Keratinocyte (primary cell): ENCODE results near the gene ITGAV. TPM values are rescaled to one million over a fixed set of nuclear protein-coding genes. Genes with fewer than 3 reads are reported as not detected.

Experiments
- DNase-seq: peaks from one replicate; pipeline ENCODE4 v3.0.0-alpha.2; 2011; ENCODE audit warnings: low read depth, missing footprints, low spot score
- FAIRE-seq: peaks from 2 replicates; lab custom pipeline; 2011; peaks lifted over from hg19 to GRCh38; lab: Jason Lieb, UNC
- H2AFZ ChIP-seq: 2 replicates; pipeline ENCODE4 v1.6.0; 2012; ENCODE audit warnings: low read length, control low read depth, inconsistent platforms; ENCODE audit not compliant: control insufficient read depth
- H3K27ac ChIP-seq: 2 replicates; pipeline ENCODE4 v1.5.1; 2011; ENCODE audit warnings: low read length; ENCODE audit not compliant: control insufficient read depth, insufficient read depth
- H3K27me3 ChIP-seq: 3 replicates; pipeline ENCODE4 v1.6.0; 2011; ENCODE audit warnings: low read length; ENCODE audit not compliant: control insufficient read depth, insufficient read depth; ENCODE audit errors: extremely low read depth
- H3K36me3 ChIP-seq, 2 experiments: 2 replicates in 1 of 2; 3 replicates in 1 of 2; pipeline ENCODE4 v1.5.1; 2011; ENCODE audit warnings: low read length in 2 of 2, mild to moderate bottlenecking in 1 of 2; ENCODE audit not compliant: control insufficient read depth in 2 of 2, insufficient read depth in 2 of 2; ENCODE audit errors: extremely low read depth in 1 of 2
- H3K4me1 ChIP-seq: 3 replicates; pipeline ENCODE4 v1.5.1; 2011; ENCODE audit warnings: low read length; ENCODE audit not compliant: control insufficient read depth, insufficient read depth; ENCODE audit errors: extremely low read depth
- H3K4me2 ChIP-seq: 3 replicates; pipeline ENCODE4 v1.6.0; 2011; ENCODE audit warnings: low read depth, low read length; ENCODE audit not compliant: control insufficient read depth, insufficient read depth; ENCODE audit errors: extremely low read depth
- H3K4me3 ChIP-seq, 3 experiments: fragments of 200-600 bp in 1 of 3; sonication (generic) in 1 of 3; 2 replicates in 2 of 3; 3 replicates in 1 of 3; pipeline ENCODE4 v1.5.1; 2011 to 2016; ENCODE audit warnings: low read length in 3 of 3, mild to moderate bottlenecking in 3 of 3, control low read depth in 2 of 3, inconsistent platforms in 1 of 3, low read depth in 1 of 3, mixed read lengths in 1 of 3, mixed run types in 1 of 3, moderate library complexity in 1 of 3; ENCODE audit not compliant: control insufficient read depth in 2 of 3, insufficient read depth in 2 of 3; ENCODE audit errors: extremely low read depth in 1 of 3
- H3K79me2 ChIP-seq: 2 replicates; pipeline ENCODE4 v1.6.0; 2012; ENCODE audit warnings: low read length; ENCODE audit not compliant: control insufficient read depth, insufficient read depth
- H3K9ac ChIP-seq: 3 replicates; pipeline ENCODE4 v1.6.0; 2011; ENCODE audit warnings: low read length; ENCODE audit not compliant: control insufficient read depth, insufficient read depth; ENCODE audit errors: extremely low read depth
- H3K9me1 ChIP-seq: 3 replicates; pipeline ENCODE4 v1.6.0; 2011; ENCODE audit warnings: low read length; ENCODE audit not compliant: control insufficient read depth, insufficient read depth; ENCODE audit errors: extremely low read depth
- H3K9me3 ChIP-seq: 2 replicates; pipeline ENCODE4 v1.5.1; 2012; ENCODE audit warnings: low read depth, low read length; ENCODE audit not compliant: control insufficient read depth
- H4K20me1 ChIP-seq: 3 replicates; pipeline ENCODE4 v1.6.0; 2011; ENCODE audit warnings: low read length; ENCODE audit not compliant: control insufficient read depth, insufficient read depth; ENCODE audit errors: extremely low read depth
- EZH2 ChIP-seq: IDR thresholded peaks from one replicate; pipeline ENCODE4 v1.6.1; 2012; ENCODE audit warnings: inconsistent platforms, mild to moderate bottlenecking, low read length, moderate library complexity
- dilution Hi-C: fragments of 300-500 bp; cut with MboI; formaldehyde crosslinking; loops from one replicate; pipeline ENCODE4 v1.7.0; 2020; ENCODE audit warnings: low sequenced_read_pairs; ENCODE audit not compliant: extremely low pct_ligation_motif_present
- polyA plus RNA-seq, 5 experiments: library from polyadenylated mRNA; depleted of rRNA in 3 of 5; stranded (reverse) in 3 of 5; stranded (forward) in 1 of 5; unstranded in 1 of 5; fragments of >200 nt; gene quantifications; 1 replicate in 1 of 5; 2 replicates in 3 of 5; 3 replicates in 1 of 5; pipeline versions ENCODE4 v1.2.1 to v1.2.3, GENCODE V29; 2011 to 2012; ENCODE audit warnings: missing spikeins in 2 of 5, low read depth in 1 of 5, low replicate concordance in 1 of 5
- TF ChIP-seq, protein P1 (sequence below), 3 experiments: IDR thresholded peaks in 1 of 3; conservative IDR thresholded peaks in 1 of 3; optimal IDR thresholded peaks in 1 of 3; 2 replicates in 2 of 3; 3 replicates in 1 of 3; pipeline versions ENCODE3 to v1.5.1; 2011; ENCODE audit warnings: low read length in 3 of 3, mild to moderate bottlenecking in 3 of 3, moderate library complexity in 2 of 3, control low read depth in 1 of 3, inconsistent platforms in 1 of 3; ENCODE audit not compliant: insufficient read depth in 2 of 3; ENCODE audit errors: extremely low read depth in 1 of 3

The ITGAV gene
- polyA plus RNA-seq, 1 donor (not counting 4 experiments of a cell fraction or from before 2014, with no cell fraction given), result 63.7 TPM

DNA sequence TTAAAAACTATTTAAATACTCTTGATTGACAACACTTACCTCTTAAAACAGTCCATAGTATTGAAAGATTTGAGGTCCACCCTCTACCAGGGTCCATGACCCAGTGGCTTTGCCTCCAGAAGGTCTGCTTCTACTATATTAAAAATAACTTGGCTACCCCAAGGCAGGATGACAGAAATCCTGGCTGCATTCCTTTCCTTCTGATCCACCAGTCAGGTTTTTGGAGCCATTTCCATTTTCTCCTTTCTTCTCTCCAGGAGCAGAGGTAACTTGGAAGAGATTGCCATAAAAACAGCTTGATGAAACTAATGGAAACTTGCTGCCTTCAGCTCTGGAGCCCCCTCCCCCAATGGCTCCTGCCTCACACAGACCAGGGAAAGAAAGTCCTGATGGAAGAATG, 101.4 kb downstream of the ITGAV start:
- Histone ChIP-seq H3K9me3 (no peaks in the 10 kb centered on the region), H3K9me1 (no peaks in the 10 kb centered on the region), H3K79me2 (no peaks in the 10 kb centered on the region), H4K20me1 (no peaks in the 10 kb centered on the region), H3K4me2 (no peak overlapping the region), H3K27ac (no peak overlapping the region), H3K4me1 (peaks cover 17% of the 10 kb centered on the region), H3K36me3 (no peaks in the 10 kb centered on the region), H3K27me3 (no peaks in the 10 kb centered on the region), H3K4me3 (no peak overlapping the region), H3K9ac (no peak overlapping the region), H2AFZ (no peak overlapping the region)
- TF ChIP-seq EZH2, result no peak
- no peak for DNase-seq
- dilution Hi-C loops, result no loop called here
- FAIRE-seq, result no peak

DNA sequence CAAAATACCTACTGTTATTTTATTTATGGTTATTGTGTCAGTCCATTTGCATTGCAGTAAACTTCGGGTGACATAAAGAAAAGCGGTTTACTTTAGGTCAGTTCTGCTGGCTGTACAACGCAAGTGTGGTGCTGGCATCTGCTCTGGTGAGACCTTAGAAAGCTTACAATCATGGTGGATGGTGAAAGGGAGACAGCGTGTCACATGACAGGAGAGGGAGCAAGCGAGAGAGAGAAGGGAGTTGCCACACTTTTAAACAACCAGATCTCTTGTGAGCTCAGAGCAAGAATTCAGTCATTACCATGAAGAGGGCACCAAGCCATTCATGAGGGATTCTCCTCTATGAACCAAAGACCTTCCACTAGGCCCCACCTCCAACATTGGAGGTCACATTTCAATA, 102.0 kb downstream of the ITGAV start:
- DNase-seq, result no peak
- H3K27ac ChIP-seq, result no peak overlapping the region
- H3K9me1 ChIP-seq, result no peaks in the 10 kb centered on the region
- H3K4me3 ChIP-seq, result no peak overlapping the region
- H3K27me3 ChIP-seq, result no peaks in the 10 kb centered on the region
- FAIRE-seq, result no peak
- H3K9ac ChIP-seq, result no peak overlapping the region
- H3K9me3 ChIP-seq, result no peaks in the 10 kb centered on the region
- TF ChIP-seq, protein P1, sequence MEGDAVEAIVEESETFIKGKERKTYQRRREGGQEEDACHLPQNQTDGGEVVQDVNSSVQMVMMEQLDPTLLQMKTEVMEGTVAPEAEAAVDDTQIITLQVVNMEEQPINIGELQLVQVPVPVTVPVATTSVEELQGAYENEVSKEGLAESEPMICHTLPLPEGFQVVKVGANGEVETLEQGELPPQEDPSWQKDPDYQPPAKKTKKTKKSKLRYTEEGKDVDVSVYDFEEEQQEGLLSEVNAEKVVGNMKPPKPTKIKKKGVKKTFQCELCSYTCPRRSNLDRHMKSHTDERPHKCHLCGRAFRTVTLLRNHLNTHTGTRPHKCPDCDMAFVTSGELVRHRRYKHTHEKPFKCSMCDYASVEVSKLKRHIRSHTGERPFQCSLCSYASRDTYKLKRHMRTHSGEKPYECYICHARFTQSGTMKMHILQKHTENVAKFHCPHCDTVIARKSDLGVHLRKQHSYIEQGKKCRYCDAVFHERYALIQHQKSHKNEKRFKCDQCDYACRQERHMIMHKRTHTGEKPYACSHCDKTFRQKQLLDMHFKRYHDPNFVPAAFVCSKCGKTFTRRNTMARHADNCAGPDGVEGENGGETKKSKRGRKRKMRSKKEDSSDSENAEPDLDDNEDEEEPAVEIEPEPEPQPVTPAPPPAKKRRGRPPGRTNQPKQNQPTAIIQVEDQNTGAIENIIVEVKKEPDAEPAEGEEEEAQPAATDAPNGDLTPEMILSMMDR (optimal IDR thresholded peaks at IDR 0.05 in 1 of 3, IDR thresholded peaks at IDR 0.05 in 1 of 3, conservative IDR thresholded peaks at IDR 0.05 in 1 of 3; ENCODE audit: extremely low read depth in 1 of 3, insufficient read depth in 2 of 3, low read length in 3 of 3), result no peak
- no peak for TF ChIP-seq EZH2
- no peaks in the 10 kb centered on the region for H3K36me3 ChIP-seq
- no peak overlapping the region for H3K4me2 ChIP-seq
- dilution Hi-C loops, result no loop called here
- no peaks in the 10 kb centered on the region for H3K79me2 ChIP-seq
- H2AFZ ChIP-seq, result no peak overlapping the region
- peaks cover 17% of the 10 kb centered on the region for H3K4me1 ChIP-seq
- H4K20me1 ChIP-seq, result no peaks in the 10 kb centered on the region

DNA sequence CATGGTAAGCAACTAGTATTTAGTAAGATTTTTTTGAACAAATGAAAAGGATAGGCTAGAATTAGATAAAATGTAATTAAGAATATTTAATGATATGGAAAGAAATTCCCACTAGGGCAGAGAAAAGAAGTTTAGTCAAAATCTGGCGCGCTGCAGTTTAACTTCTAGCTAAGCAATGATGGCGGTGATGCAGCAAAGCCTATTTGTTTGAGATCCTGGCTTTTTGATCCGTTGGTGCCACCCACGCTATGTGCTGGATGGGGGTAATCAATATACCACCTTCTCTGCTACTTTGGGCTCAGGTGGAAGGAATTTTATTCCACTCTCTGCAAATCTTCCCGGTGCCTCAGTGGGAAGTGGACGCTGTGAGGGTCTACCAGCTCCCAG, 103.6 kb downstream of the ITGAV start:
- H3K79me2 ChIP-seq, result no peaks in the 10 kb centered on the region
- H3K27me3 ChIP-seq, result no peaks in the 10 kb centered on the region
- dilution Hi-C loops, result no loop called here
- FAIRE-seq (no peak), DNase-seq (no peak)
- H3K9ac ChIP-seq, result peak overlapping the region; percentile 49
- H3K9me1 ChIP-seq, result no peaks in the 10 kb centered on the region
- no peaks in the 10 kb centered on the region for H3K36me3 ChIP-seq
- H3K4me2 ChIP-seq, result peak overlapping the region; percentile 92
- no peaks in the 10 kb centered on the region for H4K20me1 ChIP-seq
- H3K4me3 ChIP-seq, result peak overlapping the region; percentile 50 to 83 (median 82)
- peak overlapping the region; percentile 85 for H2AFZ ChIP-seq
- H3K9me3 ChIP-seq, result no peaks in the 10 kb centered on the region
- no peak overlapping the region for H3K27ac ChIP-seq
- peaks cover 17% of the 10 kb centered on the region for H3K4me1 ChIP-seq
- TF ChIP-seq EZH2, result no peak
- TF ChIP-seq, protein P1 (optimal IDR thresholded peaks at IDR 0.05 in 1 of 3, IDR thresholded peaks at IDR 0.05 in 1 of 3, conservative IDR thresholded peaks at IDR 0.05 in 1 of 3; ENCODE audit: extremely low read depth in 1 of 3, insufficient read depth in 2 of 3, low read length in 3 of 3), result no peak
